HG02973 (cell line): Measurements from ENCODE around the gene ATXN10.
"Not testable (repeated sequence)": the region's sequence is repeated elsewhere in the genome, so short reads cannot be mapped to it uniquely, and the experiment has no call there.

Source experiments
- ATAC-seq: cut with Tn5 transposase; IDR thresholded peaks from one replicate; pipeline ENCODE4 v1.9.1; 2021; ENCODE audit warnings: moderate library complexity; ENCODE audit not compliant: unreplicated experiment

The ATXN10 gene, protein sequence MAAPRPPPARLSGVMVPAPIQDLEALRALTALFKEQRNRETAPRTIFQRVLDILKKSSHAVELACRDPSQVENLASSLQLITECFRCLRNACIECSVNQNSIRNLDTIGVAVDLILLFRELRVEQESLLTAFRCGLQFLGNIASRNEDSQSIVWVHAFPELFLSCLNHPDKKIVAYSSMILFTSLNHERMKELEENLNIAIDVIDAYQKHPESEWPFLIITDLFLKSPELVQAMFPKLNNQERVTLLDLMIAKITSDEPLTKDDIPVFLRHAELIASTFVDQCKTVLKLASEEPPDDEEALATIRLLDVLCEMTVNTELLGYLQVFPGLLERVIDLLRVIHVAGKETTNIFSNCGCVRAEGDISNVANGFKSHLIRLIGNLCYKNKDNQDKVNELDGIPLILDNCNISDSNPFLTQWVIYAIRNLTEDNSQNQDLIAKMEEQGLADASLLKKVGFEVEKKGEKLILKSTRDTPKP

DNA sequence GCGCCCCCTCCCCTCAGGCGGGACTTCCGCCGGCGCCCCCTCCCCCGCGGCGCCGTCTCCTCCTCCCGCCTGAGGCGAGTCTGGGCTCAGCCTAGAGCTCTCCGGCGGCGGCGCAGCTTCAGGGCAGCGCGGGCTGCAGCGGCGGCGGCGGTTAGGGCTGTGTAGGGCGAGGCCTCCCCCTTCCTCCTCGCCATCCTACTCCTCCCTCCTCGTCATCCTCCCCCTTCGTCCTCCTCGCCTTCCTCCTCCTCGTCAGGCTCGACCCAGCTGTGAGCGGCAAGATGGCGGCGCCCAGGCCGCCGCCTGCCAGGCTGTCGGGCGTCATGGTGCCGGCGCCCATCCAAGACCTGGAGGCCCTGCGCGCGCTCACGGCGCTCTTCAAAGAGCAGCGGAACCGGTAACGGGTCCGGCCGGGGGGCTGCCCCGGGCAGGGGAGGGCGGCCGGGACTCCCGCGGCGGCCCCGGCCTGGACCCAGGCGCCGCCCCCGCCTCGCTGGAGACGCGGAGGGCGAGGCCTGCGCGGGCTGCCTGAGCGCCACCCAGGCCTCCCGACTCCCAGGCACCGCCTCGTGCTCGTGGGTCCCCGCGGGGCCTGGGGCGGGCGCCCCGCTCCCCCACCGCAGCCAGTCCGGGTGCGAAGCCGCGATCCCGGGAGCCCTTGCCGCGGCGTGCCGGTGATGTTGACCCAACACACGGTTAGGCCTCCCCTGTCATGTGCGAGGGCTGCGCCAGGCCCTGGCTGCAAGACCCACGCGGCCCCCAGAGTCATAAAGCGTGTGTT is at the start of gene ATXN10:
Gene ATXN10, plus strand, starts transcription at position 52 of the 781 bp plus-strand sequence. Its CDS starts 230 bp downstream, at position 282.
- ATAC-seq = peak; percentile 43

DNA sequence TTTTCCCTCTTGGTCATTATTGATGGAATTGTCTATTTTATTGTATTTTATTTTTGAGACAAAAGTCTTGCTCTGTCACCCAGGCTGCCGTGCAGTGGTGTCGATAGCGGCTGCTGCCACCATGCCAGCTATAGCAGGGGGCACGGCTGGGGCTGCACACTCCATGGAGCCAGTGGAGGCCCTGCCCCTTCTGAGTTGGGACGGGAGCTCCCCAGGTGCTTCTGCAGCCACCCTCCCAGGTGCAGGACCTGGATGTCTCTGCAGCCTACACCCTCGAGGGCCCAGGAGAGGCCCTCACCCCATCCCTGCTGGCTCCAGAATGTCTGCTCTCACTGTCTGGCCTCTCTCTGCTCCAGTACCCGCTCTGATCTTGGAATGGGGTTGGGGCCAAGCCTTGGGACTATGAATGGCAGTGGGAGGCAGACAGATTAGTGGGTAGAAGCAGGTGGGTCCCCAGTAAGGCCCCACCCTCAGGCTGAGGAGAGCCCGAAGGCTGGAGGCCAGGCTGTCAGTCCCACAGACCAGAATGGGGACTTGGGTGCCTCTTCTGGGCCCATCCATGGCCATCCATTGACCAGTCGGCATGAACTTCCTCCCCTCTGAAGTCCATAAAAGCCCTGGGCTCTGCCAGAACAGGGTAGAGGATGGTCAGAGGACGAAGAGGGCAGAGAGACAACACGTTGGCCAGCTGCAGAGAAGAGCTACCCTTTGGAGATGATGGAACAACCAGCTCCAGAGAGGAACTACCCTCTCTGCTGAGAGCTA is 49.6 kb upstream of the ATXN10 start:
- ATAC-seq = no peak

DNA sequence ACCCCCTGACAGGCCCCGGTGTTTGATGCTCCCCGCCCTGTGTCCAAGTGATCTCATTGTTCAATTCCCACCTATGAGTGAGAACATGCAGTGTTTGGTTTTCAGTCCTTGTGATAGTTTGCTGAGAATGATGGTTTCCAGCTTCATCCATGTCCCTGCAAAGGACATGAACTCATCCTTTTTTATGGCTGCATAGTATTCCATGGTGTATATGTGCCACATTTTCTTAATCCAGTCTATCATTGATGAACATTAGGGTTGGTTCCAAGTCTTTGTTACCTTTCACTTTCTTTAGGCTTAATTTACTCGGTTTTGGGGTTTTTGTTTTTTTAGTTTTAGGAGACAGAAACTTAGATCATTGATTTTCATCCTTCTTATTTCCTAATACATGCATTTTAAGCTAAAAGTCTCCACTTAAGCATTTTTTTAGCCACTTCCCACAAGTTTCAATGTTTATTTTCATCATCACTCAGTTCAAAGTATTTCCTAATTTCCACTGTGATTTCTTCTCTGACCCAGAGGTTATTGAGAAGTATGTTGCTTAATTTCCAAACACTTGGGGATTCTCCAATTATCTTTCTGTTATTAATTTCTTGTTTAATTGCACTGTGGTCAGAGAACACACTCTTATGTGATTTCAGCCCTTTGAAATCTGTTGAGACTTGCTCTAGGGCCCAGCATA is 48.0 kb upstream of the ATXN10 start:
- ATAC-seq = not testable (repeated sequence)

DNA sequence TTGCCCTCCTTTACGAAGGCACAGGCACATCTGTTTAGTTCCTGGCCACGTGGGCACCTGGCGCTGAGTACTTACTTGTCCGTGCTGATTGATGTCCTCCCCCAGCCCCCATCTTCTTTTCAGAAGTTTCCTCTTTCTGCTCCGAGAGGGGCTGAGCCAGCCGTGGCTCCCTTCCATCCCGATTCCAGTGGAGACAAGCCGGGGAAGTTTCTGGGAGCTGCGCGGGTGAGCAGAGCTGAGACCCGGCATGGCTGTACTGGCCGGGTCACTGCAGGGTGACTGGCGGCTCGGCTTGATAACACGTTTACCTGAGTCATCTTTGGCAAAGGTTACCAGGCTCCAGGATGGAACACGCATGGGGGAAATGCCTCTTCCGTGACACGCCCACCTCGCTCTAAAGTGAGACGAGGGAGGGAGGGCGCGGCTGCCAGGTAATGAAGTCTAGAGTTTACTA is 45.4 kb upstream of the ATXN10 start:
- ATAC-seq = no peak

DNA sequence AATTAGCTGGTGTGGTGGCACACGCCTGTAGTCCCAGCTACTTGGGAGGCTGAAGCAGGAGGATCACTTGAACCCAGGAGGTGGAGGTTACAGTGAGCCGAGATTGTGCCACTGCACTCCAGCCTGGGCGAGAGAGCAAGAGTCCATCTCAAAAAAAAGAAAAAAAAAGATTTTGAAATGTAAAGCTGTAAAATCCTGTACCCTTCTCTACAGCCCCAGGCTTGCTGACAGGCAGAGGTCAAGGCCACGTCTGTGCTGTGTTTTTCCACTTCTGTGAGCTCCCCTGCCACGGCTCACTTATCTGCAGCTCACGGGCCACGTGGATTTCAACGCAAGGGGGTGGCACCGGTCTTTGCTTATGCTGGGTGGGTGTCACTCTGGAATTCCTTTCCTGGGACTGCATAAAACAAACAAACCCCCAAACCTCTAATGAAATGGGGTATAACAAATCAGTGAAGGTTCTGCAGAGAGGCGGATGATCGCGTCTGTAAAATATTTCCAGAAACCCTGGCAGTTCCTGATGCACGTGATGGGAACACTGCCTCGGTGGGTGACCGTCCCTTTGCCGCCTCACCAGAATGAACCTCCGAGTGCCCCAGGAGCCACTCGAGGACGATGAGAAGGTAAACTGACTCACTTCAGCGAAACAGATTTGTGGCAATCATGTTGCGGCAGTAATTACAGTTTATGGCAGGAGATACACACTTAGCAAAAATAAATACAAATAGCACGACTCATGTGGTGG is 44.0 kb upstream of the ATXN10 start:
- ATAC-seq = no peak

DNA sequence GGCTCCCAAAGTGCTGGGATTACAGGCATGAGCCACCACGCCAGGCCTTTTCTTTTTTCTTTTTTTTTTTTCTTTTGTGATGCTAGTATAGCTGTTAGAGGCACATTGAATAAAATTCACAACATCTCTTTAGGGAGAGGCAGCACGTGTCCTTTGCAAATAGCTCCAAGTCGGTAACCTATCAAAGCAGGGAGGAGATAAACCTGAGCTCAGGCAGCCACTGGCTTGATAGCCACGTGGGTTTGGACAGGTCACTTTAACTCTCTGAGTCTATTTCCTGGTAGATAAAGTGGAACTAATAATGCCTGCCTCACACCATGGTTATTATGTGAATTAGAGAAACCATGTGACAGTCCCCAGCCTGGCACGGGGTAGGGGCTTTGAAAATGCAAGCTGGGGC is 43.1 kb upstream of the ATXN10 start:
- no peak for ATAC-seq

DNA sequence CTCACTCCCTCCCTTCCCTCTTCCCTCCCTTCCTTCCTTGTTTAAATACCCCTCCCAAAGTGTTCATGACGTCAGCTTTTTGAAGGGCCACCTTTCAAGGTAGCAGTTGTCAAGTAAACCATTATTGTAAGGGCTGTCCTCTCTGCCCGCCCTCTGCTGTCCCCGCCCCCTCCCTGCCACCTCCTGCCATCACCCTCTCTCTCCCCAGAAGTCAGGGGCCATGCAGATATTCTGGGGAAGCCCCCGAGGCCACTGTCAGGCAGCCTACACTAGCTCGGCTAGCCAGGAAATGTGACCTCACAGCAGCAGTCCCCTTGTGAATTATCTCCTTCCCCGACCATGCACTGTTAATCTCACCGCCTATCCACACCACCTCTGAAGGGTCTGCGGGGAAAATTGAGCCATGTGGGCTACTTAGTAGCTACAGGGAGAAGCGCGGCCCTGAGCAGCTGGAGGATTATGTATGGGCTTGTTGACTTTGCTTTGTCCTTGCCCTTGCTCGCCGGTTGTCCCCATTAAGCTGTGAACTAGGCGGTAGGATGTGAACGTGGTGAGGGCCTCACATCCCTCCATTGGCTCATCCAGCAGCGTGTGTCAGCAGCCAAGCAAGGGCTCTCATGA is 42.1 kb upstream of the ATXN10 start:
- ATAC-seq = no peak

DNA sequence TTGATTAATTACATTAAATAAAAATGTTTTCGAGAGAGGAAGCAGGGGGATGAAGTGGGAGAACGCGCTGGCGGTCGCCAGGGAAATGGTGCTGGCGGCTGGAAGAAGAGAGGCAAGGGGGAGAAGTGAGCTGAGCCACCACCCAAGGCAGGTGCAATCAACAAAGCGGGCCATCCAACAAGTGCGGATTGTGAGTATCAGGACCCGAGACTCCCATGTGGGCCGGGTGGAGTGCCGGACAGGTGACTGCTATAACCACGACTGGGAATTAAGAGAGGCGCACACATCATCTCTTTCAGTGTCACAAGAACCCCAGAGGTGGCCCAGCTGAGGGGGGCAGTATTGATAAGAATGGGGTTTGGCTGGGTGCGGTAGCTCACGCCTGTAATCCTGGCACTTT is 41.2 kb upstream of the ATXN10 start:
- no peak for ATAC-seq

DNA sequence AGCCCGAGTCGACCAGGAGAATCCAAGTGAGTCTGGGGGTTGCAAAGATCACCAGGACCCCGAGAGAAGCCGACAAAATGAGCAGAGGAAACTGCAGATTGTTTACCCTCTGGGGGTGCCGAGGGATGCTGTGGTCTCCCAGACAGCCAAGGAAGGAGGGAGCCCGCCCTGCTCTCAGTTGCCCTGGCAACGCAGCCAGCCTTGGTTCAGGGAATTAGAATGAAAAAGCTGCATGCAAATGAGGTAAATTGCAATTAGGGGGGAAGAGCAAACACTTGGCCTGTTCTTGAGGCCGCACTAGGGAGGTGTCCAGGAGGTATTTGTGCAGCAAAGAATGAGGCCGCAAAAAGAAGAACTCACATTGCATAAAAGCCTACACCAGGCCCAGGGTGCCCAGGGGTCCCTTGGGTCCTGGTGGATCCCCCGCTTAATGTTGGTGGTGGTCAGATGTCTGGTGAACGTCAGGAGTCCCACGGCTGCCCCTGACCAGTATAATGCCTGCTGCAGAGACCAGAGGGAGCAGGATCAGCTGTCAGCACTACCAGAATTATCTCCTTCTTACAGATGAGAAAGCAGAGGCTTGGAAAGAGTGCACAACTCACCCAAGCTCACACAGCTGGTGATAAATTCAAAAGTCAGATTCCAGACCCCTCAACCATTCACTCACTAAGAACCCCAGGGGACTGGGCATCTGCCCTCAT is 40.3 kb upstream of the ATXN10 start:
- no peak for ATAC-seq

DNA sequence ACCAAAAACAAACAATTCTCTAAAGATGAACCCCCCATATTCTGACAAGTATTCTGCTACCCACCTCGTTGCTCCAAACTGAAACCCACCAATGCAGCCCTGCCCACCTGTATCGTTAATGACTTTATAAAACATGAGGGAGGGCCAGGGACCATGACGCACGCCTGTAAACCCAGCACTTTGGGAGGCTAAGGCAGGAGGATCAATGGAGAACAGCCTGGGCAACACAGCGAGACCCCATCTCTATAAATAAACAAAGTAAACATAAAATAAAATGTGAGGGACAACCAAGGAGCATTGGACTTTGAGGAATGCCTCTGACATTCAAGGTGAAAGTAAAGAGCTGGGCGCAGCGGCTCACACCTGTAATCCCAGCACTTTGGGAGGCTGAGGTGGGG is 39.8 kb upstream of the ATXN10 start:
- no peak for ATAC-seq

DNA sequence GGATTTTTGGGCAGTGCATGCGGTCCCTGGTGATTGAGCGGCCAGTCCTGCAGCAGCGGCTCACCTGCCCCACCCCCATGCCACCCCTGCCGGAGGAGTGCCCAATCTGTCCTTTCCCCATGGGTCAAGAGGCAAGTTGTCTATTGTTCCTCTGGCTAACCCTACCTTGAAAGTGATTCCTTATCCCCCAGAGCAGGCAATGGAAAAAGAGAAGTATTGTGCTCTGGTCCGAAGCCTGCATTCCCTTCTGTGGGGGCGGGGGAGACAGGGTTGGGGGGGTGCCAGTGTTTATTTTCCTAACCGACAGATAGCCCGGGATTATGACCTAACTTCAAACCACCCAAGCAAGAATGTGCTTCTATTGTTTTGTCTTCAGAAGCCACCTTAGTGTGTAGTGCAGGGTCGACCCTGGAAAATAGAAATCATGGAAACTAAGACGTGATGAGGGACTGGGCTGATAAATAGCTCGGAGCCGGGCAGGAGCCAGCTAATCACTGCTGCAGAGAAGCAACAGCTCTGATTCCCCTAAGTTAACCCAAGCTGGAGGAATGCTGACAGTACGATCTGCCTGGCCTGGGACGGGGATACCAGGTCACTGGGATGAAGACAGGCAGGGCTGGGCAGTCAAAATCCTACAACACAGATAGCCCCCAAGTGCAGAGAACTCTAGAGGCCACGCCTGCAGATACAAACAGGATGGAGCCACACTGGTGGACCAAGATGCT is 38.7 kb upstream of the ATXN10 start:
- ATAC-seq = no peak

DNA sequence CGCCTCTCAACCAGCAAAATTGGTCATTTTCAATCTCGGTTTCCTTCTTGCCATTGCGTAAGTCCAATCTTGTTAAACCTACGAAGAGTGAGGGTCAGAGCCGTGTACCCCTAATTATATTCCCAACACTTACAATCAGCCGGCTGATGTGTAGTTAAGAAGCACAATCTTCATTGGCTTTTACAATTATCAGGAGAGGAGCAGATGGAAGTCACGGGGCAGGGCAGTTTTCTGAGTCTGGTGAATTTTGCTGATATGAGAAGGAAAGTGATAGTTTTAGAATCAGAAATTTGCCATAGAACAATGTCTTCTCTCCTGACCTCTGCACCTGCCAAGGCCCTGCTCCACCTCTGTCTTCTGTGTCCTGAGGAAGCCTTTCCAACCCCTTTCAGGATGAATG is 35.0 kb upstream of the ATXN10 start:
- no peak for ATAC-seq

DNA sequence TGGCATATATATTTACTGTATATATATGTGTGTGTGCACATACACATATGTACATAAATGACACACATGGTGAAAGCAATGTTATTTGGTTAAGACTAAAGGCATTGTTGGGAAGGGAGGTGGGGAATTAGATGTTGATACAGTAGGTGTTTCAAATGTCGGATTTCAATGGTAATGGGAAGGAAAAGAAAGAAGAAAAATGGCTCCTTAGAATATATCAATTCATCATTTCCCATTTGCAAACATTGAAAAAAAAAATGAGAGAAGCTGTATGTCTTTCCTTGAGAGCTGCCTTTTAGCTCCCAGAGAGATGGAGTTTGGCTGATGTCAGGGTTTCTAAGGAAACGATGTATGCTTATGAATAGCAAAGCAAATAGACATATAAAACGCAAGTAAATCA is 33.4 kb upstream of the ATXN10 start:
- ATAC-seq = no peak

DNA sequence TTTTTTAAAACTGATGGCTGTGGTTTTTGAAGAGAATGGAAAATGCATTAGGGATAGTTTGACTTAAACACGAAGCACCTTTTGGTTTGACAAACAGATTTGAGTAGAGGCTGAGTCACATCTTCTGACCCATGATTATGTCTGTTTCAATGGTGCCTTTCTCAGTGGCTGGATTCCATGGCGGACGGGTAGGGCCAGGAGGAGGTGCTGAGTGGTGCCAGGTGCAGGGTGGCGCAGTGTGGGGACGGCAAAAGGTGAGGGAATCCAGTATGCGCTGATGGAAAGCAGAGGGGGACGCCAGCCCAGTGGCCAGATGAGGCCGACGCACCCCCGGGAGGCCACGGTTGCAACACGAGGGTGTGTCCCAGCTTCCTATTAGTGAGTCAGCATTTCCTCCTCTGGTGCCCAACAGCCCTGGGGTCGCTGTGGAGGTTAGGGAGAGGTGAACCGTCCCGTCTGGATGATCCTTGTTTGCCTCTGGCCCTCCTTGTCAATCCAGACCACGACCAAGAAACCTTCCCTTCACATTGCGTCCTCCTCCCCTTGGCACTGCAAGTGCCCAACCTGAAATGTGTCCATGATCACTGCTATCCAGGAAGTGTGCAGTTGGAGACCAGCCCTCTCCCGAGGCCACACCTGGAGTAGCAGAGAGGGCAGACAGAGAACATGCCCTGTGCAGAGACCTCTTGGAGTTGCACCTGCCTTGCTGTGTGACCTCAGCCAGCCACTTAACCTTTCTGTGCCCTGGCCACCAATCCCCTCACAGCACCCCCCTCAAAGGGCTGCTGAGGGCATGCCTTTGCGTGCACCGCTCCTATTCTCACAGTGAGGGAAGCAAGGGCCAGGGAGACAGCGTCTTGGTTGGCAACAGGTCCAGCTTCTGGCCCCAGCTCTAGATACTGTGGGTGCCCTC is 32.5 kb upstream of the ATXN10 start:
- ATAC-seq = no peak

DNA sequence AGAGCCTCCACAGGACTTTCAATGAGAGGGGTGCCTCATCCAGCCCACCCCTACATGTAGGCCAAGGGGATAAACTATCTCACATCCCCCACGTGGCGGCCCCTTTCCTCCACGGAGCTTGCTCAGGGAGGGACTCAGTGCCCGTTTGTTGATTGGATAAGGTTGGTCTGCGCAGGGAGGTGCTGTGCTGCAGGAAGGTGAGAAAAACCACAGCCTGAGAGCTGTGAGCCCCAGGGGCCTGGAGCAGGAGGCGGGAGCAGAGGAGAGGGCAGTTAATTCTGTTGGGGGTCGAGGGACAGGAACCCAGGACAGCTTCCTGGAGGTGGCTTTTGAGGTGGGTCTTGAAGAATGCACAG is 31.9 kb upstream of the ATXN10 start:
- no peak for ATAC-seq

DNA sequence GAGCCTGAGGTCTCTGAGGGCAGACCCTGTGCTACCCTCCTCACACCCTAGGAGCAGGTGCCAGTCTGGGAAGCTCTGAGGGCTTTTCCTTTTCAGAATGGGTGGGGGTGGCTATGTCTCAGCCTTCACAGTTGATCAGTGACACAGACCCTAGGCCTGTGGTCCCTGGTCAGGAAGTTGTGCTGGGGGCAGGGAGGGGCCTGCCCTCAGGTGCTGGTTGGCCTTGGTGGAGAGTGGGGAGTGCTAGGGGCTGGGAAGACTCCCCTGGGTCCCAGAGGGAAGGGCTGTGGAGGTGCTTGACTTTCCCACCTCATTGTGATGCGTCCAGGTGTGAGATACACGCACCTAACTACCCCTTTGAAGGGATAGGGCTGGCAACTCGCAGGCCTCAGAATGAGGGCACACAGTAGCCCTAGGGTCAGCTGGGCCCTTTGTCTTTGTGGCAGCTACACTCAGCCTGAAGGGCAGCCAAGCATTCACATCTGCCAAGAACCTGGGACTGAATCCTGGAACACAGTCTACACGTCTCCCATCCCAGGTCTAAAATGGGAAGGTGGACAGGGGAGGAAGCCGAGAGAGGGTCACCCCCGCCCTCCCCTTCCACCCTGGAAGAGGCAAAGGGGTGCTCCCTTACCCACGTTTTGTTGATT is 31.2 kb upstream of the ATXN10 start:
- ATAC-seq = no peak
